GM18499 (cell line): ENCODE results near the gene CCDC148.
"Not testable (repeated sequence)": the region's sequence is repeated elsewhere in the genome, so short reads cannot be mapped to it uniquely, and the experiment has no call there.

Experiments
- ATAC-seq: cut with Tn5 transposase; IDR thresholded peaks from one replicate; pipeline ENCODE4 v1.9.1; 2021; ENCODE audit warnings: moderate number of reproducible peaks; ENCODE audit not compliant: insufficient read depth, unreplicated experiment

The CCDC148 gene

GRCh38 chr2:158232476-158232875, 224.1 kb downstream of the CCDC148 start:
- no peak for ATAC-seq

GRCh38 chr2:158228943-158229508, 227.5 kb downstream of the CCDC148 start:
- ATAC-seq, result no peak

- not testable (repeated sequence) for ATAC-seq
Observed at GRCh38 chr2:158223066-158223465, 233.5 kb downstream of the CCDC148 start.

- peak; percentile 65 for ATAC-seq
Observed at GRCh38 chr2:158221063-158222020, 235.2 kb downstream of the CCDC148 start.

GRCh38 chr2:158217593-158217992, 239.0 kb downstream of the CCDC148 start:
- no peak for ATAC-seq

GRCh38 chr2:158214431-158214830, 242.1 kb downstream of the CCDC148 start:
- peak; percentile 99 for ATAC-seq

- ATAC-seq, result no peak
Observed at GRCh38 chr2:158213773-158214172, 242.8 kb downstream of the CCDC148 start.

GRCh38 chr2:158212301-158212700, 244.3 kb downstream of the CCDC148 start:
- ATAC-seq, result no peak

GRCh38 chr2:158211502-158211901, 245.1 kb downstream of the CCDC148 start:
- no peak for ATAC-seq

- ATAC-seq, result no peak
Observed at GRCh38 chr2:158207354-158207753, 249.2 kb downstream of the CCDC148 start.

- no peak for ATAC-seq
Observed at GRCh38 chr2:158205215-158205614, 251.3 kb downstream of the CCDC148 start.

GRCh38 chr2:158204741-158205165, 251.8 kb downstream of the CCDC148 start:
- ATAC-seq, result no peak

- ATAC-seq, result no peak
Observed at GRCh38 chr2:158202161-158202815, 254.3 kb downstream of the CCDC148 start.

- ATAC-seq, result no peak
Observed at GRCh38 chr2:158199928-158200650, 256.5 kb downstream of the CCDC148 start.

- no peak for ATAC-seq
Observed at GRCh38 chr2:158197940-158198339, 258.6 kb downstream of the CCDC148 start.

- no peak for ATAC-seq
Observed at GRCh38 chr2:158194229-158194628, 262.3 kb downstream of the CCDC148 start.

GRCh38 chr2:158192515-158193443, 263.8 kb downstream of the CCDC148 start:
- no peak for ATAC-seq

- peak; percentile 73 for ATAC-seq
Observed at GRCh38 chr2:158191076-158191895, 265.3 kb downstream of the CCDC148 start.
